CD4-positive, alpha-beta T cell (primary cell): ENCODE measurements around the gene KCNH1. TPM values are rescaled to one million over a fixed set of nuclear protein-coding genes. Genes with fewer than 3 reads are reported as not detected.

ENCODE experiments used
- ATAC-seq: fragments of 200-7000 bp; cut with Tn5 transposase; one replicate; pipeline ENCODE4 v1.10.0; 2022; ENCODE audit warnings: mild to moderate bottlenecking; ENCODE audit not compliant: poor library complexity
- CTCF ChIA-PET: fragments of 350-600 bp; sonication (Branson Sonifier 250); formaldehyde crosslinking; loops from one replicate; lab custom pipeline; 2021; ENCODE audit warnings: antibody characterized with exemption, inconsistent platforms; lab: Charles Lee
- POLR2A ChIA-PET: fragments of 350-600 bp; sonication (Branson Sonifier 250); formaldehyde crosslinking; loops from one replicate; lab custom pipeline; 2021; ENCODE audit warnings: antibody characterized with exemption, inconsistent platforms; lab: Charles Lee
- DNase-seq, 14 experiments: peaks; one replicate each; pipeline ENCODE4 v3.0.0-alpha.2; 2013 to 2020; ENCODE audit warnings: mixed read lengths in 2 of 14
- H3K27ac ChIP-seq, 2 donors: one replicate each; pipeline versions ENCODE4 v1.5.1 to v1.7.0; 2013; ENCODE audit warnings: low read length in 2 of 2, low read depth in 1 of 2, mild to moderate bottlenecking in 1 of 2
- H3K27me3 ChIP-seq, 2 experiments: 1 replicate in 1 of 2; 2 replicates in 1 of 2; pipeline versions ENCODE4 v1.6.1 to v1.7.0; 2013; ENCODE audit warnings: low read length in 2 of 2, control low read depth in 1 of 2, mild to moderate bottlenecking in 1 of 2, moderate library complexity in 1 of 2; ENCODE audit not compliant: insufficient read depth in 2 of 2, control insufficient read depth in 1 of 2
- H3K36me3 ChIP-seq: one replicate; pipeline ENCODE4 v1.6.1; 2013; ENCODE audit warnings: low read length, control low read depth; ENCODE audit not compliant: insufficient read depth
- H3K4me1 ChIP-seq: one replicate; pipeline ENCODE4 v1.6.1; 2013; ENCODE audit warnings: low read length, control low read depth; ENCODE audit not compliant: insufficient read depth
- H3K4me3 ChIP-seq: one replicate; pipeline ENCODE4 v1.5.1; 2013; ENCODE audit warnings: mild to moderate bottlenecking, low read length, moderate library complexity
- H3K9me3 ChIP-seq, 2 experiments: 1 replicate in 1 of 2; 2 replicates in 1 of 2; pipeline versions ENCODE4 v1.6.1 to v1.7.0; 2013; ENCODE audit warnings: low read length in 2 of 2, mild to moderate bottlenecking in 2 of 2, control low read depth in 1 of 2, moderate library complexity in 1 of 2; ENCODE audit not compliant: control insufficient read depth in 1 of 2, insufficient read depth in 1 of 2
- H3K27ac Mint-ChIP-seq: one replicate; pipeline ENCODE4 v1.8.0; 2020; ENCODE audit warnings: mixed read lengths
- H3K27me3 Mint-ChIP-seq: one replicate; pipeline ENCODE4 v1.8.0; 2021; ENCODE audit warnings: mixed read lengths
- H3K36me3 Mint-ChIP-seq: one replicate; pipeline ENCODE4 v1.8.0; 2021; ENCODE audit warnings: low read depth, mixed read lengths
- H3K4me1 Mint-ChIP-seq: one replicate; pipeline ENCODE4 v1.8.0; 2021; ENCODE audit warnings: low read depth, mixed read lengths
- H3K4me3 Mint-ChIP-seq: one replicate; pipeline ENCODE4 v1.8.0; 2020; ENCODE audit warnings: mild to moderate bottlenecking, mixed read lengths
- H3K9me3 Mint-ChIP-seq: one replicate; pipeline ENCODE4 v1.8.0; 2020; ENCODE audit warnings: mixed read lengths
- intact Hi-C, 2 experiments: fragments of 100-400 bp; cut with DNase I in 1 of 2; cut with micrococcal nuclease in 1 of 2; formaldehyde crosslinking; loops; one replicate each; pipeline versions ENCODE4 v1.15.1 to v1.9.0; 2023 to 2025; cut with DNase I, micrococcal nuclease
- total RNA-seq, 174 experiments: library from RNA in 2 of 174; stranded (reverse) in 2 of 174; gene quantifications; one replicate each; pipeline ENCODE4 v1.2.3 and lab custom pipeline; 2021 to 2026
- TF ChIP-seq, protein P1 (sequence below): fragments of 200-600 bp; IDR thresholded peaks from one replicate; pipeline ENCODE4 v1.8.0; 2022; ENCODE audit warnings: antibody characterized with exemption, mild to moderate bottlenecking

Gene KCNH1
- total RNA-seq, 2 experiments from 2014 or later = not detected

DNA sequence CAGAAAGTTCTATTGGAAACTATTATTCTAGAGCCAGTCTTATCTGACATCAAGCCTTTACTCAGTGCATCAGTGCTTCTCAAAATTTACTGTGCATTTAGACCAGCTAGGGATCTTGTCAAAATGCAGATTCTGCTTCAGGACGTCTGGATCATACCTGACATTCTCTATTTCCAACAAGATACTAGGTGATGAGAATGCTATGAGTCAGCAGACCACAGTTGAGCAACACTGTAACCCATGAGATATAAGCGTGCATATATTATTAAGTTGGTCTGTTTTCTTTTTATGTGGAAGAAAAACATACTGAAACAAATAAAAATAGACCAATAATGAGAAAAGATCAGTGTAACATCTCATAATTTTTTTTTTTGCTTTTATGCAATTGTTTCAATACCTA is 40.4 kb upstream of the KCNH1 start:
- CTCF ChIA-PET = no interaction called here

GRCh38 chr1:211172657-211173056 is 38.7 kb upstream of the KCNH1 start:
- TF ChIP-seq, protein P1, sequence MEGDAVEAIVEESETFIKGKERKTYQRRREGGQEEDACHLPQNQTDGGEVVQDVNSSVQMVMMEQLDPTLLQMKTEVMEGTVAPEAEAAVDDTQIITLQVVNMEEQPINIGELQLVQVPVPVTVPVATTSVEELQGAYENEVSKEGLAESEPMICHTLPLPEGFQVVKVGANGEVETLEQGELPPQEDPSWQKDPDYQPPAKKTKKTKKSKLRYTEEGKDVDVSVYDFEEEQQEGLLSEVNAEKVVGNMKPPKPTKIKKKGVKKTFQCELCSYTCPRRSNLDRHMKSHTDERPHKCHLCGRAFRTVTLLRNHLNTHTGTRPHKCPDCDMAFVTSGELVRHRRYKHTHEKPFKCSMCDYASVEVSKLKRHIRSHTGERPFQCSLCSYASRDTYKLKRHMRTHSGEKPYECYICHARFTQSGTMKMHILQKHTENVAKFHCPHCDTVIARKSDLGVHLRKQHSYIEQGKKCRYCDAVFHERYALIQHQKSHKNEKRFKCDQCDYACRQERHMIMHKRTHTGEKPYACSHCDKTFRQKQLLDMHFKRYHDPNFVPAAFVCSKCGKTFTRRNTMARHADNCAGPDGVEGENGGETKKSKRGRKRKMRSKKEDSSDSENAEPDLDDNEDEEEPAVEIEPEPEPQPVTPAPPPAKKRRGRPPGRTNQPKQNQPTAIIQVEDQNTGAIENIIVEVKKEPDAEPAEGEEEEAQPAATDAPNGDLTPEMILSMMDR = no peak
- Mint-ChIP-seq H3K27ac (no peak overlapping the region), H3K9me3 (peaks cover 13% of the 10 kb centered on the region), H3K4me1 (no peaks in the 10 kb centered on the region), H3K27me3 (peaks cover 6% of the 10 kb centered on the region), H3K4me3 (no peak overlapping the region), H3K36me3 (no peaks in the 10 kb centered on the region)
- Histone ChIP-seq H3K36me3 (no peaks in the 10 kb centered on the region), H3K27ac (no peak overlapping the region), H3K27me3 (no peaks in the 10 kb centered on the region), H3K9me3 (peaks cover 12 to 13% of the 10 kb centered on the region in 2 experiments), H3K4me3 (no peak overlapping the region), H3K4me1 (no peaks in the 10 kb centered on the region)
- POLR2A ChIA-PET = no interaction called here
- ATAC-seq (no peak), DNase-seq (no peak)
- intact Hi-C loops = no loop called here
- CTCF ChIA-PET = no interaction called here

More for the DNA sequence above, 40.4 kb upstream of the KCNH1 start:
- ATAC-seq (no peak), DNase-seq (no peak)
- POLR2A ChIA-PET = no interaction called here
- Mint-ChIP-seq H3K36me3 (no peaks in the 10 kb centered on the region), H3K4me3 (no peak overlapping the region), H3K9me3 (peaks cover 11% of the 10 kb centered on the region), H3K27ac (no peak overlapping the region), H3K27me3 (peaks cover 9% of the 10 kb centered on the region), H3K4me1 (no peaks in the 10 kb centered on the region)
- intact Hi-C loops = no loop called here
- Histone ChIP-seq H3K4me1 (no peaks in the 10 kb centered on the region), H3K9me3 (peaks cover 4 to 5% of the 10 kb centered on the region in 2 experiments), H3K4me3 (no peak overlapping the region), H3K27me3 (no peaks in the 10 kb centered on the region), H3K27ac (no peak overlapping the region), H3K36me3 (no peaks in the 10 kb centered on the region)
- TF ChIP-seq, protein P1 = no peak

- H3K4me3 ChIP-seq = no peak overlapping the region
- Mint-ChIP-seq H3K27me3 (peaks cover 25% of the 10 kb centered on the region), H3K36me3 (no peaks in the 10 kb centered on the region), H3K4me3 (no peak overlapping the region), H3K27ac (no peak overlapping the region), H3K4me1 (no peaks in the 10 kb centered on the region), H3K9me3 (peaks cover 18% of the 10 kb centered on the region)
- ChIA-PET CTCF (no interaction called here), POLR2A (no interaction called here)
- DNase-seq (no peak), ATAC-seq (no peak)
- intact Hi-C loops = no loop called here
- TF ChIP-seq, protein P1 = no peak
- H3K4me1 ChIP-seq = no peaks in the 10 kb centered on the region
- no peaks in the 10 kb centered on the region for H3K36me3 ChIP-seq
- H3K27ac ChIP-seq = no peak overlapping the region
- H3K9me3 ChIP-seq = peaks cover 12 to 13% of the 10 kb centered on the region in 2 experiments
- H3K27me3 ChIP-seq = no peaks in the 10 kb centered on the region
Measured at GRCh38 chr1:211169353-211169752, 35.4 kb upstream of the KCNH1 start.
